HG03045 (cell line): ENCODE measurements around the gene PC.

ENCODE experiments used
- ATAC-seq: cut with Tn5 transposase; IDR thresholded peaks from one replicate; pipeline ENCODE4 v1.9.1; 2021; ENCODE audit warnings: mild to moderate bottlenecking, moderate library complexity; ENCODE audit not compliant: unreplicated experiment

Gene PC

GRCh38 chr11:66957971-66958231 lies 282 bp downstream of the PC start:
- no peak for ATAC-seq

- ATAC-seq = no peak
Observed at GRCh38 chr11:66956689-66957290, 1.4 kb downstream of the PC start.

- no peak for ATAC-seq
Observed at GRCh38 chr11:66953081-66953833, 4.9 kb downstream of the PC start.

GRCh38 chr11:66951927-66952337 lies 6.3 kb downstream of the PC start:
- ATAC-seq = no peak

- no peak for ATAC-seq
Observed at GRCh38 chr11:66951135-66951534, 7.0 kb downstream of the PC start.

- no peak for ATAC-seq
Observed at GRCh38 chr11:66950112-66950535, 8.1 kb downstream of the PC start.

- ATAC-seq = no peak
Observed at GRCh38 chr11:66938582-66939135, 19.5 kb downstream of the PC start.

- ATAC-seq = no peak
Observed at GRCh38 chr11:66937193-66937733, 20.9 kb downstream of the PC start.

- ATAC-seq = no peak
Observed at GRCh38 chr11:66936311-66936711, 21.9 kb downstream of the PC start.

- no peak for ATAC-seq
Observed at GRCh38 chr11:66934950-66935779, 23.0 kb downstream of the PC start.

- ATAC-seq = no peak
Observed at GRCh38 chr11:66933531-66933930, 24.7 kb downstream of the PC start.

- ATAC-seq = no peak
Observed at GRCh38 chr11:66932543-66932942, 25.6 kb downstream of the PC start.

- ATAC-seq = no peak
Observed at GRCh38 chr11:66929753-66930152, 28.4 kb downstream of the PC start.

- ATAC-seq = no peak
Observed at GRCh38 chr11:66924272-66924671, 33.9 kb downstream of the PC start.

GRCh38 chr11:66922551-66922950 lies 35.6 kb downstream of the PC start:
- ATAC-seq = no peak

GRCh38 chr11:66920978-66921784 lies 37.0 kb downstream of the PC start:
- no peak for ATAC-seq

- ATAC-seq = no peak
Observed at GRCh38 chr11:66919923-66920322, 38.3 kb downstream of the PC start.

- no peak for ATAC-seq
Observed at GRCh38 chr11:66918741-66919140, 39.4 kb downstream of the PC start.

- no peak for ATAC-seq
Observed at GRCh38 chr11:66915866-66916265, 42.3 kb downstream of the PC start.

GRCh38 chr11:66915046-66915832 lies 42.9 kb downstream of the PC start:
- ATAC-seq = no peak
